ENCODE results near the gene NSUN4.
A peak's percentile ranks its signal among the peaks of the same experiment; 100 is the strongest.
"Not testable (repeated sequence)": the region's sequence is repeated elsewhere in the genome, so short reads cannot be mapped to it uniquely, and the experiment has no call there.

NSUN4 gene

GRCh38 chr1:46344481-46344880 is 3.9 kb downstream of the NSUN4 start:
- H3K4me1 ChIP-seq (ENCODE audit: control insufficient read depth in 1 of 2, insufficient read depth in 1 of 2, low read depth in 1 of 2, low read length in 1 of 2) = peaks cover 20 to 23% of the 10 kb centered on the region in 2 experiments
- TF ChIP-seq, protein P1, sequence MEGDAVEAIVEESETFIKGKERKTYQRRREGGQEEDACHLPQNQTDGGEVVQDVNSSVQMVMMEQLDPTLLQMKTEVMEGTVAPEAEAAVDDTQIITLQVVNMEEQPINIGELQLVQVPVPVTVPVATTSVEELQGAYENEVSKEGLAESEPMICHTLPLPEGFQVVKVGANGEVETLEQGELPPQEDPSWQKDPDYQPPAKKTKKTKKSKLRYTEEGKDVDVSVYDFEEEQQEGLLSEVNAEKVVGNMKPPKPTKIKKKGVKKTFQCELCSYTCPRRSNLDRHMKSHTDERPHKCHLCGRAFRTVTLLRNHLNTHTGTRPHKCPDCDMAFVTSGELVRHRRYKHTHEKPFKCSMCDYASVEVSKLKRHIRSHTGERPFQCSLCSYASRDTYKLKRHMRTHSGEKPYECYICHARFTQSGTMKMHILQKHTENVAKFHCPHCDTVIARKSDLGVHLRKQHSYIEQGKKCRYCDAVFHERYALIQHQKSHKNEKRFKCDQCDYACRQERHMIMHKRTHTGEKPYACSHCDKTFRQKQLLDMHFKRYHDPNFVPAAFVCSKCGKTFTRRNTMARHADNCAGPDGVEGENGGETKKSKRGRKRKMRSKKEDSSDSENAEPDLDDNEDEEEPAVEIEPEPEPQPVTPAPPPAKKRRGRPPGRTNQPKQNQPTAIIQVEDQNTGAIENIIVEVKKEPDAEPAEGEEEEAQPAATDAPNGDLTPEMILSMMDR (IDR thresholded peaks at IDR 0.05) = no peak
- H3K27ac ChIP-seq = no peak overlapping the region
- no peaks in the 10 kb centered on the region for H3K27me3 ChIP-seq
- peaks cover 6% of the 10 kb centered on the region for H3K36me3 ChIP-seq
- H3K9me3 ChIP-seq = no peaks in the 10 kb centered on the region
- no peak overlapping the region for H3K4me3 ChIP-seq (ENCODE audit: low read depth in 1 of 2, low read length in 1 of 2)

- H3K36me3 ChIP-seq = peaks cover 6% of the 10 kb centered on the region
- TF ChIP-seq, protein P1 (IDR thresholded peaks at IDR 0.05) = no peak
- peak overlapping the region; percentile 21 for H3K27ac ChIP-seq
- no peak overlapping the region for H3K4me3 ChIP-seq (ENCODE audit: low read depth in 1 of 2, low read length in 1 of 2)
- no peaks in the 10 kb centered on the region for H3K27me3 ChIP-seq
- no peaks in the 10 kb centered on the region for H3K9me3 ChIP-seq
- H3K4me1 ChIP-seq (ENCODE audit: control insufficient read depth in 1 of 2, insufficient read depth in 1 of 2, low read depth in 1 of 2, low read length in 1 of 2) = peaks cover 21 to 25% of the 10 kb centered on the region in 2 experiments
These were observed 4.7 kb downstream of the NSUN4 start for GRCh38 chr1:46345281-46345680.

- TF ChIP-seq, protein P1 (IDR thresholded peaks at IDR 0.05) = no peak
These were observed 11.8 kb downstream of the NSUN4 start for GRCh38 chr1:46352363-46352762.

GRCh38 chr1:46355920-46356319 is 15.3 kb downstream of the NSUN4 start:
- not testable (repeated sequence) for H3K9me3 ChIP-seq; H3K36me3 ChIP-seq; H3K27me3 ChIP-seq; H3K4me3 ChIP-seq (ENCODE audit: low read depth in 1 of 2, low read length in 1 of 2)
- Histone ChIP-seq H3K27ac (peak overlapping the region; percentile 78), H3K4me1 (ENCODE audit: control insufficient read depth in 1 of 2, insufficient read depth in 1 of 2, low read depth in 1 of 2, low read length in 1 of 2) (peaks cover 14 to 20% of the 10 kb centered on the region in 2 experiments)

More at GRCh38 chr1:46352363-46352762, 11.8 kb downstream of the NSUN4 start:
- H3K36me3 ChIP-seq = peaks cover 5% of the 10 kb centered on the region
- H3K27ac ChIP-seq = no peak overlapping the region
- H3K4me1 ChIP-seq (ENCODE audit: control insufficient read depth in 1 of 2, insufficient read depth in 1 of 2, low read depth in 1 of 2, low read length in 1 of 2) = peaks cover 23 to 32% of the 10 kb centered on the region in 2 experiments
- no peak overlapping the region for H3K4me3 ChIP-seq (ENCODE audit: low read depth in 1 of 2, low read length in 1 of 2)
- H3K9me3 ChIP-seq = no peaks in the 10 kb centered on the region
- no peaks in the 10 kb centered on the region for H3K27me3 ChIP-seq

DNA sequence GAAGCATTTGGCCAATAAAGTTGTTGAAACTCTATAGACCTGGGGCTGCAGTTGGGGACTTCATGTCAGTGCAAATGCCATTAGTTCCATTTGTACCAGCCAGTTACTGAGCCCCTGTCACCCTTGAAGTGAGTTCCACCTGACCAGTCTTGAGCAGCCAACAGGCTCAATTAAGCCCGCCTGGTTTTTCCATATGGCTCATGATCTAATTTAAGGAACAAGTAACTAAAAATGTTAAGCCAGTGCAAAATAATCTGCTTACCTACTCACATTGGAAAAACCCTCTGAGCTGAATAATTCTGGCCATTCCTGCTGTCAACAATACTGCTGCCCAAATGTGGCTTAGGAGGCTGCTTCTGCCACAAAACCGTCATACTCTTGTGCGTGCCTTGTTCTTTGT is 21.6 kb downstream of the NSUN4 start:
- no peaks in the 10 kb centered on the region for H3K27me3 ChIP-seq
- TF ChIP-seq, protein P1 (IDR thresholded peaks at IDR 0.05) = no peak
- peaks cover 13% of the 10 kb centered on the region for H3K36me3 ChIP-seq
- no peak overlapping the region for H3K27ac ChIP-seq
- peaks cover 7 to 8% of the 10 kb centered on the region in 2 experiments for H3K4me1 ChIP-seq (ENCODE audit: control insufficient read depth in 1 of 2, insufficient read depth in 1 of 2, low read depth in 1 of 2, low read length in 1 of 2)
- H3K4me3 ChIP-seq (ENCODE audit: low read depth in 1 of 2, low read length in 1 of 2) = no peak overlapping the region
- no peaks in the 10 kb centered on the region for H3K9me3 ChIP-seq

- TF ChIP-seq, protein P1 (IDR thresholded peaks at IDR 0.05) = no peak
- Histone ChIP-seq H3K27me3 (no peaks in the 10 kb centered on the region), H3K4me3 (ENCODE audit: low read depth in 1 of 2, low read length in 1 of 2) (no peak overlapping the region), H3K27ac (no peak overlapping the region), H3K36me3 (peaks cover 13% of the 10 kb centered on the region), H3K9me3 (no peaks in the 10 kb centered on the region), H3K4me1 (ENCODE audit: control insufficient read depth in 1 of 2, insufficient read depth in 1 of 2, low read depth in 1 of 2, low read length in 1 of 2) (no peaks in the 10 kb centered on the region)
These were observed 22.5 kb downstream of the NSUN4 start for GRCh38 chr1:46363121-46363520.
